Sigmoid colon (tissue), 7 donors: ENCODE data around the gene TBC1D1. TPM values are rescaled to one million over a fixed set of nuclear protein-coding genes. Genes with fewer than 3 reads are reported as not detected.

Experiments used
- DNase-seq: peaks from one replicate; pipeline ENCODE4 v3.0.0-alpha.2; 2019
- H3K27ac ChIP-seq, 4 donors: fragments of 200-600 bp; sonication (generic); one replicate each; pipeline ENCODE4 v1.5.1; 2016 to 2019; ENCODE audit warnings: mild to moderate bottlenecking in 1 of 4
- H3K27me3 ChIP-seq, 3 donors: fragments of 200-600 bp; sonication (generic); one replicate each; pipeline ENCODE4 v1.5.1; 2019; ENCODE audit warnings: mild to moderate bottlenecking in 1 of 3
- H3K36me3 ChIP-seq, 4 donors: fragments of 200-600 bp; sonication (generic); one replicate each; pipeline ENCODE4 v1.5.1; 2016 to 2019
- H3K4me1 ChIP-seq, 4 donors: fragments of 200-600 bp; sonication (generic); one replicate each; pipeline ENCODE4 v1.5.1; 2017 to 2019
- H3K4me3 ChIP-seq, 4 donors: fragments of 200-600 bp; sonication (generic); one replicate each; pipeline ENCODE4 v1.5.1; 2017 to 2019; ENCODE audit warnings: mild to moderate bottlenecking in 2 of 4, moderate library complexity in 1 of 4
- H3K9me3 ChIP-seq, 4 donors: fragments of 200-600 bp in 3 of 4; sonication (generic) in 3 of 4; one replicate each; pipeline versions ENCODE4 v1.5.1 to v1.6.1; 2013 to 2019
- CTCF ChIP-seq, 4 experiments: fragments of 450-650 bp in 3 of 4; fragments of 200-600 bp in 1 of 4; IDR thresholded peaks; one replicate each; pipeline ENCODE4 v1.5.1; 2016 to 2019; ENCODE audit warnings: antibody characterized with exemption in 4 of 4, mild to moderate bottlenecking in 3 of 4, moderate library complexity in 2 of 4
- EP300 ChIP-seq, 4 donors: sonication (generic); formaldehyde crosslinking; IDR thresholded peaks; one replicate each; pipeline ENCODE4 v1.6.1; 2017; ENCODE audit warnings: antibody characterized with exemption in 4 of 4
- POLR2A ChIP-seq, 2 donors: fragments of 450-650 bp; IDR thresholded peaks; one replicate each; pipeline ENCODE4 v1.6.1; 2016; ENCODE audit warnings: antibody characterized with exemption in 2 of 2, mild to moderate bottlenecking in 2 of 2, moderate library complexity in 2 of 2
- POLR2AphosphoS5 ChIP-seq, 4 donors: sonication (generic); formaldehyde crosslinking; IDR thresholded peaks; one replicate each; pipeline ENCODE4 v1.6.1; 2017; ENCODE audit warnings: antibody characterized with exemption in 4 of 4
- WGBS, 2 donors: extraction: QIAGEN DNeasy Blood & Tissue Kit; methylation state at CpG; one replicate each; pipeline ENCODE4 v1.1.7; 2013; 5-methylcytosine and 5-hydroxymethylcytosine counted together
- intact Hi-C: fragments of 100-400 bp; cut with DNase I; formaldehyde crosslinking; loops from one replicate; pipeline ENCODE4 v1.15.1; 2023
- polyA plus RNA-seq, 3 donors: library from polyadenylated mRNA; stranded (reverse); fragments of 200-250 nt; gene quantifications; one replicate each; pipeline ENCODE4 v1.2.3, GENCODE V29; 2013
- total RNA-seq, 4 donors: library from RNA; depleted of rRNA; stranded (reverse); fragments of >200 nt; gene quantifications; one replicate each; pipeline ENCODE4 v1.1.0, GENCODE V29; 2016
- donor health status: healthy with polysubstance abuse.
- donor health status: Bipolar disorder and iron deficiency.
- donor health status: healthy.

Gene TBC1D1
- total and polyA plus RNA-seq, 7 donors, result 31.2 to 450 (median 253) TPM

GRCh38 chr4:38091636-38092035 is 200.8 kb downstream of the TBC1D1 start:
- no peak overlapping the region for H3K27ac ChIP-seq
- intact Hi-C loops, result no loop called here
- H3K4me1 ChIP-seq, result peaks cover 0 to 68% (median 50%) of the 10 kb centered on the region in 4 donors
- H3K9me3 ChIP-seq, result no peaks in the 10 kb centered on the region
- TF ChIP-seq POLR2AphosphoS5 (IDR thresholded peaks at IDR 0.05), result no peak
- no peak for TF ChIP-seq CTCF (IDR thresholded peaks at IDR 0.05)
- TF ChIP-seq EP300 (IDR thresholded peaks at IDR 0.05), result no peak
- no peak for TF ChIP-seq POLR2A (IDR thresholded peaks at IDR 0.05)
- no peak for DNase-seq
- no peaks in the 10 kb centered on the region for H3K27me3 ChIP-seq
- H3K4me3 ChIP-seq, result no peak overlapping the region
- H3K36me3 ChIP-seq, result peaks cover 0 to 52% (median 9%) of the 10 kb centered on the region in 4 donors
- WGBS, 2 donors, result 22 to 29% methylated on average over 1 of the region's 1 CpG

GRCh38 chr4:38092701-38093100 is 201.8 kb downstream of the TBC1D1 start:
- Histone ChIP-seq H3K36me3 (peaks cover 0 to 63% (median 10%) of the 10 kb centered on the region in 4 donors), H3K4me3 (no peak overlapping the region), H3K27ac (no peak overlapping the region), H3K27me3 (no peaks in the 10 kb centered on the region), H3K9me3 (no peaks in the 10 kb centered on the region), H3K4me1 (peaks cover 0 to 58% (median 40%) of the 10 kb centered on the region in 4 donors)
- 96 to 97% methylated on average over 3 of the region's 3 CpGs for WGBS, 2 donors
- no peak for TF ChIP-seq POLR2AphosphoS5 (IDR thresholded peaks at IDR 0.05)
- DNase-seq, result no peak
- intact Hi-C loops, result no loop called here

GRCh38 chr4:38094419-38094818 is 203.5 kb downstream of the TBC1D1 start:
- Histone ChIP-seq H3K27ac (peak overlapping the region in 2 of 4 donors; percentile 26 to 55), H3K4me3 (no peak overlapping the region), H3K36me3 (peaks cover 0 to 67% (median 18%) of the 10 kb centered on the region in 4 donors), H3K4me1 (peaks cover 0 to 46% (median 32%) of the 10 kb centered on the region in 4 donors), H3K27me3 (no peaks in the 10 kb centered on the region), H3K9me3 (no peaks in the 10 kb centered on the region)
- intact Hi-C loops, result no loop called here
- 80 to 86% methylated on average over 7 of the region's 7 CpGs for WGBS, 2 donors
- DNase-seq, result no peak
- TF ChIP-seq POLR2A (IDR thresholded peaks at IDR 0.05) (no peak), CTCF (IDR thresholded peaks at IDR 0.05) (no peak), EP300 (IDR thresholded peaks at IDR 0.05) (no peak), POLR2AphosphoS5 (IDR thresholded peaks at IDR 0.05) (no peak)

GRCh38 chr4:38095691-38096090 is 204.8 kb downstream of the TBC1D1 start:
- intact Hi-C loops, result no loop called here
- no peak overlapping the region for H3K27ac ChIP-seq
- no peaks in the 10 kb centered on the region for H3K27me3 ChIP-seq
- H3K4me3 ChIP-seq, result no peak overlapping the region
- no peaks in the 10 kb centered on the region for H3K9me3 ChIP-seq
- peaks cover 0 to 46% (median 32%) of the 10 kb centered on the region in 4 donors for H3K4me1 ChIP-seq
- no peak for DNase-seq
- WGBS, 2 donors, result 98% methylated on average over 8 of the region's 8 CpGs
- H3K36me3 ChIP-seq, result peaks cover 0 to 62% (median 18%) of the 10 kb centered on the region in 4 donors
- TF ChIP-seq CTCF (IDR thresholded peaks at IDR 0.05) (no peak), POLR2A (IDR thresholded peaks at IDR 0.05) (no peak), EP300 (IDR thresholded peaks at IDR 0.05) (no peak), POLR2AphosphoS5 (IDR thresholded peaks at IDR 0.05) (no peak)

- DNase-seq, result no peak
- intact Hi-C loops, result no loop called here
- H3K4me3 ChIP-seq, result no peak overlapping the region
- H3K36me3 ChIP-seq, result peaks cover 7 to 57% (median 21%) of the 10 kb centered on the region in 4 donors
- no peaks in the 10 kb centered on the region for H3K27me3 ChIP-seq
- H3K27ac ChIP-seq, result no peak overlapping the region
- TF ChIP-seq POLR2AphosphoS5 (IDR thresholded peaks at IDR 0.05) (no peak), POLR2A (IDR thresholded peaks at IDR 0.05) (no peak), CTCF (IDR thresholded peaks at IDR 0.05) (no peak), EP300 (IDR thresholded peaks at IDR 0.05) (no peak)
- H3K4me1 ChIP-seq, result peaks cover 0 to 46% (median 23%) of the 10 kb centered on the region in 4 donors
- 96 to 97% methylated on average over 4 of the region's 4 CpGs for WGBS, 2 donors
- H3K9me3 ChIP-seq, result no peaks in the 10 kb centered on the region
Observed at GRCh38 chr4:38097818-38098217, 206.9 kb downstream of the TBC1D1 start.
